H1 (cell line): ENCODE data around the gene EZH1. TPM values are rescaled to one million over a fixed set of nuclear protein-coding genes. Genes with fewer than 3 reads are reported as not detected.

ENCODE experiments used
- CTCF ChIA-PET: fragments of 300-600 bp; sonication (Branson Sonifier 250); formaldehyde crosslinking; loops from one replicate; lab custom pipeline; 2021; ENCODE audit not compliant: partially characterized antibody; lab: Charles Lee
- POLR2A ChIA-PET: fragments of 300-600 bp; sonication (Branson Sonifier 250); formaldehyde crosslinking; loops from one replicate; lab custom pipeline; 2021; ENCODE audit warnings: inconsistent platforms; ENCODE audit not compliant: partially characterized antibody; lab: Charles Lee
- DNase-seq, 2 experiments: peaks; one replicate each; pipeline versions ENCODE4 v3.0.0 to v3.0.0-alpha.2; 2010 to 2022; ENCODE audit warnings: low spot score in 2 of 2, low read depth in 1 of 2, mixed read lengths in 1 of 2
- FAIRE-seq: peaks from 2 replicates; lab custom pipeline; 2011; peaks lifted over from hg19 to GRCh38; lab: Jason Lieb, UNC
- H2AFZ ChIP-seq: 2 replicates; pipeline ENCODE4 v1.8.1; 2012; ENCODE audit warnings: low read length, inconsistent platforms
- H2AK5ac ChIP-seq: 2 replicates; pipeline ENCODE4 v1.6.1; 2013; ENCODE audit warnings: low read depth, low read length
- H2BK120ac ChIP-seq: replicated peaks from 2 replicates; pipeline ENCODE3; 2013; ENCODE audit warnings: low read depth, low read length, inconsistent platforms
- H2BK12ac ChIP-seq: 2 replicates; pipeline ENCODE4 v1.6.1; 2013; ENCODE audit warnings: low read depth, low read length
- H2BK15ac ChIP-seq: 2 replicates; pipeline ENCODE4 v1.6.1; 2013; ENCODE audit warnings: low read length
- H2BK20ac ChIP-seq: 2 replicates; pipeline ENCODE4 v1.6.1; 2013; ENCODE audit warnings: low read length
- H2BK5ac ChIP-seq: 2 replicates; pipeline ENCODE4 v1.6.1; 2013; ENCODE audit warnings: low read depth, low read length
- H3K14ac ChIP-seq: 2 replicates; pipeline ENCODE4 v1.6.1; 2013; ENCODE audit warnings: inconsistent platforms; ENCODE audit not compliant: insufficient read length
- H3K18ac ChIP-seq: 2 replicates; pipeline ENCODE4 v1.6.1; 2013; ENCODE audit warnings: low read length; ENCODE audit errors: extremely low read depth
- H3K23ac ChIP-seq: 2 replicates; pipeline ENCODE4 v1.6.1; 2013; ENCODE audit warnings: inconsistent platforms; ENCODE audit not compliant: insufficient read length
- H3K23me2 ChIP-seq: 2 replicates; pipeline ENCODE4 v1.6.1; 2013; ENCODE audit warnings: low read depth, low read length
- H3K27ac ChIP-seq: 2 replicates; pipeline ENCODE4 v1.6.1; 2011; ENCODE audit warnings: low read depth, low read length, inconsistent platforms
- H3K27me3 ChIP-seq, 4 experiments: replicated peaks in 1 of 4; 1 replicate in 1 of 4; 2 replicates in 3 of 4; pipeline versions ENCODE4 v1.6.1 to v1.8.1; 2011 to 2013; ENCODE audit warnings: low read length in 3 of 4, mild to moderate bottlenecking in 3 of 4, inconsistent platforms in 2 of 4, mixed read lengths in 2 of 4, moderate library complexity in 1 of 4; ENCODE audit not compliant: control insufficient read depth in 3 of 4, insufficient read depth in 3 of 4; ENCODE audit errors: extremely low read depth in 1 of 4
- H3K36me3 ChIP-seq, 4 experiments: 2 replicates each; pipeline versions ENCODE4 v1.6.1 to v1.8.1; 2011 to 2013; ENCODE audit warnings: mild to moderate bottlenecking in 4 of 4, low read length in 3 of 4, moderate library complexity in 2 of 4, control low read depth in 1 of 4, inconsistent platforms in 1 of 4; ENCODE audit not compliant: insufficient read depth in 4 of 4, control insufficient read depth in 2 of 4
- H3K4ac ChIP-seq: replicated peaks from 2 replicates; pipeline ENCODE3; 2013; ENCODE audit warnings: low read length, low read depth, mixed read lengths, inconsistent platforms; ENCODE audit not compliant: insufficient read length
- H3K4me1 ChIP-seq, 4 experiments: replicated peaks in 1 of 4; 1 replicate in 1 of 4; 2 replicates in 3 of 4; pipeline versions ENCODE4 v1.6.1 to v1.8.1; 2011 to 2013; ENCODE audit warnings: low read length in 3 of 4, inconsistent platforms in 2 of 4, mixed read lengths in 1 of 4; ENCODE audit not compliant: insufficient read depth in 4 of 4, control insufficient read depth in 3 of 4
- H3K4me2 ChIP-seq, 2 experiments: 2 replicates each; pipeline versions ENCODE4 v1.6.1 to v1.8.1; 2011 to 2013; ENCODE audit warnings: low read depth in 2 of 2, low read length in 2 of 2, control low read depth in 1 of 2, inconsistent platforms in 1 of 2, mild to moderate bottlenecking in 1 of 2; ENCODE audit not compliant: insufficient read depth in 1 of 2
- H3K4me3 ChIP-seq, 4 experiments: fragments of 200-600, 300-600 bp in 1 of 4; sonication (generic), shearing (Covaris generic), sonication (Bioruptor Twin) in 1 of 4; 2 replicates each; pipeline versions ENCODE4 v1.5.1 to v1.8.1; 2011 to 2016; ENCODE audit warnings: low read length in 4 of 4, low read depth in 3 of 4, control low read depth in 2 of 4, inconsistent platforms in 2 of 4, mild to moderate bottlenecking in 2 of 4, mixed read lengths in 1 of 4, moderate library complexity in 1 of 4; ENCODE audit not compliant: insufficient read depth in 2 of 4; ENCODE audit errors: extremely low read depth in 1 of 4
- H3K56ac ChIP-seq: replicated peaks from 2 replicates; pipeline ENCODE3; 2013; ENCODE audit warnings: low read depth, mild to moderate bottlenecking, mixed read lengths, low read length, inconsistent platforms; ENCODE audit not compliant: insufficient read length
- H3K79me1 ChIP-seq: 2 replicates; pipeline ENCODE4 v1.6.1; 2013; ENCODE audit warnings: low read depth, low read length, control low read depth
- H3K79me2 ChIP-seq, 2 experiments: 2 replicates each; pipeline versions ENCODE4 v1.6.1 to v1.8.1; 2012 to 2013; ENCODE audit warnings: low read length in 2 of 2, mild to moderate bottlenecking in 2 of 2, inconsistent platforms in 1 of 2; ENCODE audit not compliant: insufficient read depth in 2 of 2, control insufficient read depth in 1 of 2
- H3K9ac ChIP-seq, 4 experiments: replicated peaks in 1 of 4; 1 replicate in 1 of 4; 2 replicates in 3 of 4; pipeline versions ENCODE4 v1.6.1 to v1.8.1; 2011 to 2013; ENCODE audit warnings: low read depth in 3 of 4, low read length in 3 of 4, control low read depth in 2 of 4, mild to moderate bottlenecking in 2 of 4, moderate library complexity in 2 of 4, inconsistent platforms in 1 of 4; ENCODE audit errors: extremely low read depth in 1 of 4
- H3K9me3 ChIP-seq, 2 experiments: 2 replicates each; pipeline versions ENCODE4 v1.6.1 to v1.8.1; 2012 to 2013; ENCODE audit warnings: mild to moderate bottlenecking in 2 of 2, moderate library complexity in 2 of 2, control low read depth in 1 of 2, inconsistent platforms in 1 of 2, low read depth in 1 of 2, low read length in 1 of 2, mixed read lengths in 1 of 2; ENCODE audit not compliant: insufficient read depth in 2 of 2
- H4K20me1 ChIP-seq, 2 experiments: replicated peaks in 1 of 2; 2 replicates each; pipeline versions ENCODE3 to v1.8.1; 2011 to 2013; ENCODE audit warnings: inconsistent platforms in 2 of 2, low read length in 2 of 2, mild to moderate bottlenecking in 1 of 2; ENCODE audit not compliant: insufficient read depth in 2 of 2, control insufficient read depth in 1 of 2
- H4K5ac ChIP-seq: 2 replicates; pipeline ENCODE4 v1.6.1; 2013; ENCODE audit warnings: low read length, low read depth, mixed read lengths, inconsistent platforms; ENCODE audit not compliant: insufficient read length
- H4K8ac ChIP-seq: 2 replicates; pipeline ENCODE4 v1.8.0; 2013; ENCODE audit warnings: mild to moderate bottlenecking, moderate library complexity, low read length, inconsistent platforms; ENCODE audit not compliant: insufficient read depth; ENCODE audit errors: extremely low read depth
- H4K91ac ChIP-seq: replicated peaks from 2 replicates; pipeline ENCODE3; 2013; ENCODE audit warnings: low read length, mixed read lengths, inconsistent platforms; ENCODE audit not compliant: insufficient read length
- CEBPB ChIP-seq: IDR thresholded peaks from 2 replicates; pipeline ENCODE4 v1.6.1; 2012; ENCODE audit warnings: low read depth, low read length
- GABPA ChIP-seq: IDR thresholded peaks from 2 replicates; pipeline ENCODE4 v1.6.1; 2011; ENCODE audit warnings: mild to moderate bottlenecking, low read length, moderate library complexity, borderline replicate concordance; ENCODE audit not compliant: insufficient read depth
- KDM4A ChIP-seq: IDR thresholded peaks from one replicate; pipeline ENCODE4 v1.7.1; 2012; ENCODE audit warnings: low read depth, mild to moderate bottlenecking, moderate library complexity, low read length, inconsistent platforms; ENCODE audit not compliant: severe bottlenecking
- KDM5A ChIP-seq: fragments of 200-600 bp; IDR thresholded peaks from 2 replicates; pipeline ENCODE4 v1.7.1; 2012; ENCODE audit warnings: mild to moderate bottlenecking, low read length, inconsistent platforms, mixed read lengths
- NANOG ChIP-seq: IDR thresholded peaks from 2 replicates; pipeline ENCODE4 v1.6.1; 2011; ENCODE audit warnings: low read length, low read depth, mild to moderate bottlenecking, inconsistent platforms; ENCODE audit not compliant: insufficient read depth, poor library complexity, severe bottlenecking
- PHF8 ChIP-seq: fragments of 200-600 bp; sonication (generic); conservative IDR thresholded peaks from 2 replicates; pipeline ENCODE4 v1.7.1; 2012; ENCODE audit warnings: low read depth, mild to moderate bottlenecking, inconsistent platforms, low read length, moderate library complexity
- RNF2 ChIP-seq: fragments of 200-900, 300-1000 bp; sonication (generic); IDR thresholded peaks from 2 replicates; pipeline ENCODE4 v1.7.1; 2016; ENCODE audit warnings: borderline replicate concordance, low read depth, mild to moderate bottlenecking, antibody characterized with exemption, low read length; ENCODE audit not compliant: poor library complexity, severe bottlenecking; ENCODE audit errors: missing control alignments
- TAF1 ChIP-seq: IDR thresholded peaks from 2 replicates; pipeline ENCODE4 v1.6.1; 2011; ENCODE audit warnings: mild to moderate bottlenecking, low read depth, low read length
- TBP ChIP-seq: IDR thresholded peaks from 2 replicates; pipeline ENCODE4 v1.6.1; 2011; ENCODE audit warnings: low read depth, low read length, improper control_type of control experiment
- YY1 ChIP-seq: IDR thresholded peaks from 2 replicates; pipeline ENCODE4 v1.6.1; 2011; ENCODE audit warnings: low read depth, mild to moderate bottlenecking, low read length
- WGBS, 2 experiments: shearing (Covaris generic) in 1 of 2; methylation state at CpG; one replicate each; pipeline versions ENCODE4 v1.1.6 to v1.1.7; 2013 to 2015; ENCODE audit warnings: low lambda C conversion rate in 2 of 2, mixed read lengths in 2 of 2, inconsistent platforms in 1 of 2, low coverage in 1 of 2, missing lambda C conversion rate in 1 of 2; ENCODE audit not compliant: insufficient replicate concordance in 2 of 2, insufficient coverage in 1 of 2, insufficient read length in 1 of 2; ENCODE audit errors: extremely low coverage in 1 of 2, missing lambda C conversion rate in 1 of 2; 5-methylcytosine and 5-hydroxymethylcytosine counted together
- polyA plus RNA-seq, 7 experiments: library from polyadenylated mRNA; depleted of rRNA in 3 of 7; stranded (reverse) in 5 of 7; unstranded in 2 of 7; fragments of >200 nt in 5 of 7; fragments of 200-250 nt in 2 of 7; gene quantifications; 1 replicate in 5 of 7; 2 replicates in 1 of 7; 4 replicates in 1 of 7; pipeline versions ENCODE4 v1.2.1 to v1.2.3, GENCODE V29; 2011 to 2013; ENCODE audit warnings: missing spikeins in 2 of 7, mixed read lengths in 2 of 7
- total RNA-seq: library from RNA; stranded (reverse); fragmentation: NEBNext Ultra II Directional; extraction: Animal tissue kit (Norgen Biotek cat#: 25700); gene quantifications from 2 replicates; pipeline ENCODE4 v1.2.1, GENCODE V29; 2021

EZH1 gene
- total and polyA plus RNA-seq, 2 of the 8 experiments (the other 6 are each of a cell fraction or from before 2014, with no cell fraction given) = 17.4 to 20.8 TPM

DNA sequence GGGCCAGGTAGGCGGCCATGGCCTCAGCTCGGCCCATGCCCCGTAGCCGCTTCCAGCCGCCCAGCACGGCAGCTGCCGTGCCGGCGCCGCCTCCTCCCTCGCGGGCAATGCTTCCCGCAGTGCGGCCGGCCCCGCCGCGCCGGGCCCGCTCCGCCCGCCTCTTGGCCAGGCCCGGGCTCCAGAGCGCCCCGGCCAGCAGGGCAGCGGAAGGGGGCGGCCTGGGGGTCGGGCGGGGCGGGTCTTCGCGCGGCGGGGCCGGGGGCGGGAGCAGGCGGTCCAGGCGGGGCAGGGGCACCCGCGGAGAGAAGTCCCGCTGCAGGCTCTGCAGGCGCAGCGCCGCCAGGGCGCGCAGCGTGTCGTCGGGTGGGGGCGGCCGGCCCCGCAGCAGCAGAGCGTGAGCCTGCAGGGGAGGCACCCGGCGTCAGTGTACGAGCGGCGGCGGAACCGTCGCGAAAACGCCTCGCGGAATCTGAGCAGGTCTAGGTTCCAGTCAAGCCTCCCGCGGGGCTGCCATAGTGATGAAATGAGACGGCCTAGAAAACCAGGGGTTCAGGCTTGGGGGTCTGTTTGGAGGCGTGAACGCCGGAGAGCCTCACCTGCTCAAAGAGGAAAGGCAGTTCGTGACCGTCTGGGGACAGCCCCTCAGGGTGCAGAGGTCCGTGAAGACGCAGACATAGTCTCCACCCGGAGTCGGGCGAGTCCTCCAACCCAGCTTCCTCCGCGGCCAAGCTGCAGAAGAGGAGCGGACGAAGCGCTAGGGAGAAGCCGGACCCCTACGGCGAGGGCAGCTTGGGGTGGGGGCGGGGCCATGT is 74.7 kb downstream of the EZH1 start:
- Histone ChIP-seq H3K79me2 (no peaks in the 10 kb centered on the region), H2BK12ac (peak overlapping the region; percentile 39; the same call in 1 of the 2 replicates), H3K36me3 (peaks cover 8 to 42% (median 15%) of the 10 kb centered on the region in 4 experiments; a peak in 6 of 8 replicates), H3K56ac (peak overlapping the region; percentile 83), H3K9ac (peak overlapping the region in 3 of 4 experiments; percentile 38 to 56 (median 54); a peak in 4 of 7 replicates), H3K23ac (no peak overlapping the region), H2BK120ac (no peak overlapping the region), H2AK5ac (no peak overlapping the region), H4K20me1 (peaks cover 3 to 12% of the 10 kb centered on the region in 2 experiments), H3K4me3 (peak overlapping the region; percentile 37 to 65 (median 54)), H3K4ac (peak overlapping the region; percentile 28), H4K5ac (peak overlapping the region; percentile 73), H4K91ac (peak overlapping the region; percentile 75), H3K14ac (no peak overlapping the region), H3K27me3 (peaks cover 2 to 39% (median 30%) of the 10 kb centered on the region in 4 experiments), H3K4me2 (peak overlapping the region; percentile 69 to 96), H3K23me2 (peaks cover 20% of the 10 kb centered on the region), H2BK15ac (no peak overlapping the region; the same call in 1 of the 2 replicates), H2BK5ac (0 out of 2 replicates have a peak overlapping the region, but pooled peaks have one; percentile 60), H3K79me1 (no peaks in the 10 kb centered on the region), H4K8ac (peak overlapping the region; percentile 91), H3K27ac (peak overlapping the region; percentile 54; the same call in 1 of the 2 replicates), H2BK20ac (no peak overlapping the region; the same call in 1 of the 2 replicates), H3K18ac (peak overlapping the region; percentile 93), H3K9me3 (no peaks in the 10 kb centered on the region), H3K4me1 (peaks cover 0 to 47% (median 32%) of the 10 kb centered on the region in 4 experiments; a peak in 6 of 7 replicates), H2AFZ (no peak overlapping the region)
- ChIA-PET POLR2A (interaction anchor here (1.0 to 16.6 kb wide), 12 partner anchors 4 to 123 kb away, joined by 3 to 239 read pairs (median 6); partner anchors contain the start of genes CCR10, CNTNAP1, PLEKHH3 and PSMC3IP), CTCF (interaction anchor here (0.5 to 7.1 kb wide), 9 partner anchors 7 to 92 kb away, joined by 3 to 56 read pairs (median 4); partner anchors contain the start of genes CCR10 and PSMC3IP)
- no peak for FAIRE-seq
- 4% methylated on average over 41 of the region's 87 CpGs; no CpG with 5 or more reads in 1 of the 2 experiments for WGBS, 2 experiments
- peak in 1 of 2 experiments; percentile 82 for DNase-seq
- peak; percentile 38 for TF ChIP-seq KDM4A
- 0 out of 2 replicates have a peak, but pooled peaks have one; percentile 36 for TF ChIP-seq YY1
- TF ChIP-seq TAF1 = no peak
- TF ChIP-seq RNF2 = no peak
- no peak for TF ChIP-seq KDM5A
- no peak for TF ChIP-seq PHF8
- no peak for TF ChIP-seq TBP
- no peak for TF ChIP-seq GABPA
- no peak for TF ChIP-seq NANOG
- no peak for TF ChIP-seq CEBPB
